Breast epithelium (tissue), 3 donors: ENCODE results near the gene LGI4.

Experiments
- POLR2A ChIP-seq: fragments of 450-650 bp; IDR thresholded peaks from one replicate; pipeline ENCODE4 v1.6.1; 2016; ENCODE audit warnings: antibody characterized with exemption, mild to moderate bottlenecking, moderate library complexity
- POLR2AphosphoS5 ChIP-seq, 3 donors: sonication (generic); formaldehyde crosslinking; IDR thresholded peaks; one replicate each; pipeline ENCODE4 v1.6.1; 2017; ENCODE audit warnings: antibody characterized with exemption in 3 of 3
- TF ChIP-seq, protein P1 (sequence below), 3 donors: fragments of 450-650 bp; IDR thresholded peaks; one replicate each; pipeline ENCODE4 v1.5.1; 2016 to 2017; ENCODE audit warnings: antibody characterized with exemption in 3 of 3, mild to moderate bottlenecking in 3 of 3, moderate library complexity in 3 of 3

- TF ChIP-seq POLR2A: no peak
- TF ChIP-seq, protein P1, sequence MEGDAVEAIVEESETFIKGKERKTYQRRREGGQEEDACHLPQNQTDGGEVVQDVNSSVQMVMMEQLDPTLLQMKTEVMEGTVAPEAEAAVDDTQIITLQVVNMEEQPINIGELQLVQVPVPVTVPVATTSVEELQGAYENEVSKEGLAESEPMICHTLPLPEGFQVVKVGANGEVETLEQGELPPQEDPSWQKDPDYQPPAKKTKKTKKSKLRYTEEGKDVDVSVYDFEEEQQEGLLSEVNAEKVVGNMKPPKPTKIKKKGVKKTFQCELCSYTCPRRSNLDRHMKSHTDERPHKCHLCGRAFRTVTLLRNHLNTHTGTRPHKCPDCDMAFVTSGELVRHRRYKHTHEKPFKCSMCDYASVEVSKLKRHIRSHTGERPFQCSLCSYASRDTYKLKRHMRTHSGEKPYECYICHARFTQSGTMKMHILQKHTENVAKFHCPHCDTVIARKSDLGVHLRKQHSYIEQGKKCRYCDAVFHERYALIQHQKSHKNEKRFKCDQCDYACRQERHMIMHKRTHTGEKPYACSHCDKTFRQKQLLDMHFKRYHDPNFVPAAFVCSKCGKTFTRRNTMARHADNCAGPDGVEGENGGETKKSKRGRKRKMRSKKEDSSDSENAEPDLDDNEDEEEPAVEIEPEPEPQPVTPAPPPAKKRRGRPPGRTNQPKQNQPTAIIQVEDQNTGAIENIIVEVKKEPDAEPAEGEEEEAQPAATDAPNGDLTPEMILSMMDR (IDR thresholded peaks at IDR 0.05): no peak
- TF ChIP-seq POLR2AphosphoS5 (IDR thresholded peaks at IDR 0.05): no peak
Measured at GRCh38 chr19:35161434-35161743, 26.5 kb upstream of the LGI4 start.
